ENCODE measurements around the gene TALDO1. TPM values are rescaled to one million over a fixed set of nuclear protein-coding genes. Genes with fewer than 3 reads are reported as not detected.

The TALDO1 gene
- total and polyA plus RNA-seq, 2 of the 8 experiments (the other 6 are each of a cell fraction or from before 2014, with no cell fraction given): 265 to 308 TPM

- DNase-seq (ENCODE audit: low read depth in 1 of 2, low spot score in 2 of 2): no peak
- Histone ChIP-seq H2AFZ (ENCODE audit: low read length) (no peak overlapping the region), H3K79me2 (ENCODE audit: control insufficient read depth in 1 of 2, insufficient read depth in 2 of 2, low read length in 2 of 2) (no peaks in the 10 kb centered on the region), H3K79me1 (ENCODE audit: low read depth, low read length) (no peaks in the 10 kb centered on the region), H3K18ac (ENCODE audit: extremely low read depth, low read length) (no peak overlapping the region; the same call in 1 of the 2 replicates), H3K4me3 (ENCODE audit: extremely low read depth in 1 of 4, insufficient read depth in 2 of 4, low read depth in 3 of 4, low read length in 4 of 4) (no peak overlapping the region), H2BK15ac (ENCODE audit: low read length) (0 out of 2 replicates have a peak overlapping the region, but pooled peaks have one; percentile 81), H3K36me3 (ENCODE audit: control insufficient read depth in 2 of 4, insufficient read depth in 4 of 4, low read length in 3 of 4) (no peaks in the 10 kb centered on the region), H3K23me2 (ENCODE audit: low read depth, low read length) (peaks cover 7% of the 10 kb centered on the region; the same call in 1 of the 2 replicates), H3K23ac (ENCODE audit: insufficient read length) (no peak overlapping the region), H3K27ac (ENCODE audit: low read depth, low read length) (no peak overlapping the region), H2AK5ac (ENCODE audit: low read depth, low read length) (peak overlapping the region; percentile 82; the same call in 1 of the 2 replicates), H2BK120ac (replicated peaks; ENCODE audit: low read depth, low read length) (no peak overlapping the region), H3K14ac (ENCODE audit: insufficient read length) (no peak overlapping the region), H3K4me2 (ENCODE audit: insufficient read depth in 1 of 2, low read depth in 2 of 2, low read length in 2 of 2) (peak overlapping the region in 1 of 2 experiments; percentile 84; a peak in 1 of 4 replicates), H4K20me1 (replicated peaks in 1 of 2; ENCODE audit: control insufficient read depth in 1 of 2, insufficient read depth in 2 of 2, low read length in 2 of 2) (no peaks in the 10 kb centered on the region), H3K9me3 (ENCODE audit: insufficient read depth in 2 of 2, low read depth in 1 of 2, low read length in 1 of 2) (no peaks in the 10 kb centered on the region), H3K4me1 (replicated peaks in 1 of 4; ENCODE audit: control insufficient read depth in 3 of 4, insufficient read depth in 4 of 4, low read length in 3 of 4) (peaks cover 0 to 19% (median 12%) of the 10 kb centered on the region in 4 experiments; a peak in 5 of 7 replicates), H3K4ac (replicated peaks; ENCODE audit: insufficient read length, low read depth, low read length) (no peak overlapping the region), H3K27me3 (replicated peaks in 1 of 4; ENCODE audit: control insufficient read depth in 3 of 4, extremely low read depth in 1 of 4, insufficient read depth in 3 of 4, low read length in 3 of 4) (peaks cover 0 to 2% (median 0%) of the 10 kb centered on the region in 4 experiments; a peak in 1 of 7 replicates), H4K5ac (ENCODE audit: insufficient read length, low read depth, low read length) (peak overlapping the region; percentile 30), H2BK20ac (ENCODE audit: low read length) (no peak overlapping the region), H2BK12ac (ENCODE audit: low read depth, low read length) (peak overlapping the region; percentile 60; the same call in 1 of the 2 replicates), H3K56ac (replicated peaks; ENCODE audit: insufficient read length, low read depth, low read length) (no peak overlapping the region), H4K8ac (ENCODE audit: extremely low read depth, insufficient read depth, low read length) (no peak overlapping the region), H3K9ac (replicated peaks in 1 of 4; ENCODE audit: extremely low read depth in 1 of 4, low read depth in 3 of 4, low read length in 3 of 4) (no peak overlapping the region), H4K91ac (replicated peaks; ENCODE audit: insufficient read length, low read length) (peak overlapping the region; percentile 73), H2BK5ac (ENCODE audit: low read depth, low read length) (peak overlapping the region; percentile 40; the same call in 1 of the 2 replicates)
- no peak for FAIRE-seq
- POLR2A ChIA-PET (ENCODE audit: partially characterized antibody): interaction anchor here (1.1 to 13.2 kb wide), 10 partner anchors 9 to 82 kb away, joined by 3 to 216 read pairs (median 8); partner anchors contain the start of genes EPS8L2, RPLP2 and TALDO1
- 96% methylated on average over 12 of the region's 12 CpGs; no CpG with 5 or more reads in 1 of the 2 experiments for WGBS, 2 experiments (ENCODE audit: extremely low coverage in 1 of 2, insufficient coverage in 1 of 2, insufficient read length in 1 of 2, insufficient replicate concordance in 2 of 2, low coverage in 1 of 2, low lambda C conversion rate in 2 of 2, missing lambda C conversion rate in 1 of 2)
- CTCF ChIA-PET (ENCODE audit: partially characterized antibody): interaction anchor here (0.6 to 15.4 kb wide), 25 partner anchors 8 to 229 kb away, joined by 3 to 395 read pairs (median 3); partner anchors contain the start of genes DEAF1, EPS8L2, IRF7 and TALDO1
- TF ChIP-seq MAX (IDR thresholded peaks at IDR 0.05): no peak
- TF ChIP-seq POLR2A (IDR thresholded peaks at IDR 0.05; ENCODE audit: control extremely low read depth in 1 of 2, low read depth in 2 of 2, low read length in 2 of 2): no peak
- no peak for TF ChIP-seq GTF2F1 (IDR thresholded peaks at IDR 0.05; ENCODE audit: borderline replicate concordance, low read depth, low read length)
- TF ChIP-seq ATF3 (IDR thresholded peaks at IDR 0.05; ENCODE audit: insufficient read depth, low read depth, low read length): no peak
- TF ChIP-seq NANOG (IDR thresholded peaks at IDR 0.05; ENCODE audit: insufficient read depth, low read depth, low read length, poor library complexity, severe bottlenecking): no peak
- no peak for TF ChIP-seq RFX5 (IDR thresholded peaks at IDR 0.05; ENCODE audit: borderline replicate concordance, low read depth, low read length)
- TF ChIP-seq CHD1 (IDR thresholded peaks at IDR 0.05; ENCODE audit: low read depth, low read length): no peak
- TF ChIP-seq JUN (IDR thresholded peaks at IDR 0.05; ENCODE audit: low read depth, low read length): no peak
- TF ChIP-seq GABPA (IDR thresholded peaks at IDR 0.05; ENCODE audit: borderline replicate concordance, insufficient read depth, low read length): no peak
- TF ChIP-seq JUND (IDR thresholded peaks at IDR 0.05; ENCODE audit: low read length): no peak
- no peak for TF ChIP-seq CHD2 (IDR thresholded peaks at IDR 0.05; ENCODE audit: low read length)
- TF ChIP-seq KDM5A (IDR thresholded peaks at IDR 0.05; ENCODE audit: low read length): no peak
- TF ChIP-seq SP2 (IDR thresholded peaks at IDR 0.05; ENCODE audit: low read length): no peak
Observed at GRCh38 chr11:727281-727701, 20.0 kb upstream of the TALDO1 start.

Data from H1 (cell line).